GM12878 (cell line): Measurements from ENCODE around the gene GLRX5. TPM values are rescaled to one million over a fixed set of nuclear protein-coding genes. Genes with fewer than 3 reads are reported as not detected.

Source experiments
- CBX3 ChIP-seq: fragments of 200-600 bp; sonication (generic); IDR thresholded peaks from 2 replicates; pipeline ENCODE4 v1.6.1; 2016; ENCODE audit warnings: low read depth, borderline replicate concordance
- CBX5 ChIP-seq: sonication (generic); IDR thresholded peaks from 2 replicates; pipeline ENCODE4 v1.6.1; 2016; ENCODE audit warnings: low read depth, moderate library complexity, mild to moderate bottlenecking, inconsistent platforms
- IKZF2 ChIP-seq, 2 experiments: fragments of 450-650 bp; IDR thresholded peaks; 2 replicates each; pipeline ENCODE4 v1.6.1; 2017; ENCODE audit warnings: mild to moderate bottlenecking in 2 of 2, moderate library complexity in 2 of 2
- NR2F1 ChIP-seq: fragments of 450-650 bp; conservative IDR thresholded peaks from 2 replicates; pipeline ENCODE4 v1.6.1; 2017; ENCODE audit warnings: mild to moderate bottlenecking
- SRF ChIP-seq, 2 experiments: IDR thresholded peaks; 2 replicates each; pipeline ENCODE4 v1.6.1; 2011; ENCODE audit warnings: low read depth in 2 of 2, low read length in 2 of 2, mild to moderate bottlenecking in 1 of 2, moderate library complexity in 1 of 2
- ZBTB4 ChIP-seq: fragments of 450-650 bp; formaldehyde crosslinking; IDR thresholded peaks from 2 replicates; pipeline ENCODE4 v1.4.0; 2022; ENCODE audit warnings: mild to moderate bottlenecking, moderate library complexity
- polyA plus RNA-seq, 11 experiments: library from polyadenylated mRNA; depleted of rRNA in 4 of 11; unstranded in 6 of 11; stranded (reverse) in 5 of 11; fragments of >200 nt; fragmentation: Nextera tagmentation in 4 of 11; fragmentation: Illumina TruSeq in 1 of 11; extraction: Ambion mirVana in 4 of 11; extraction: Trizol in 1 of 11; gene quantifications; 1 replicate in 1 of 11; 2 replicates in 10 of 11; pipeline versions ENCODE4 v1.2.1 to v1.2.3, GENCODE V29; 2011 to 2016; ENCODE audit warnings: inconsistent platforms in 2 of 11, missing spikeins in 2 of 11, low read depth in 1 of 11
- total RNA-seq, 4 experiments: library from RNA; depleted of rRNA in 3 of 4; stranded (reverse); fragments of >200 nt in 3 of 4; fragmentation: Illumina TruSeq in 1 of 4; extraction: Trizol in 1 of 4; gene quantifications; 2 replicates each; pipeline versions ENCODE4 v1.2.1 to v1.2.3, GENCODE V29; 2013 to 2021
- TF ChIP-seq, protein P1 (sequence below): fragments of 450-650 bp; IDR thresholded peaks from 2 replicates; pipeline ENCODE4 v1.6.1; 2018; ENCODE audit warnings: borderline replicate concordance, mild to moderate bottlenecking; ENCODE audit not compliant: partially characterized antibody

Gene GLRX5
- total and polyA plus RNA-seq, 10 of the 15 experiments (the other 5 are each of a cell fraction or from before 2014, with no cell fraction given), result 12.8 to 139 (median 55.4) TPM

- TF ChIP-seq, protein P1, sequence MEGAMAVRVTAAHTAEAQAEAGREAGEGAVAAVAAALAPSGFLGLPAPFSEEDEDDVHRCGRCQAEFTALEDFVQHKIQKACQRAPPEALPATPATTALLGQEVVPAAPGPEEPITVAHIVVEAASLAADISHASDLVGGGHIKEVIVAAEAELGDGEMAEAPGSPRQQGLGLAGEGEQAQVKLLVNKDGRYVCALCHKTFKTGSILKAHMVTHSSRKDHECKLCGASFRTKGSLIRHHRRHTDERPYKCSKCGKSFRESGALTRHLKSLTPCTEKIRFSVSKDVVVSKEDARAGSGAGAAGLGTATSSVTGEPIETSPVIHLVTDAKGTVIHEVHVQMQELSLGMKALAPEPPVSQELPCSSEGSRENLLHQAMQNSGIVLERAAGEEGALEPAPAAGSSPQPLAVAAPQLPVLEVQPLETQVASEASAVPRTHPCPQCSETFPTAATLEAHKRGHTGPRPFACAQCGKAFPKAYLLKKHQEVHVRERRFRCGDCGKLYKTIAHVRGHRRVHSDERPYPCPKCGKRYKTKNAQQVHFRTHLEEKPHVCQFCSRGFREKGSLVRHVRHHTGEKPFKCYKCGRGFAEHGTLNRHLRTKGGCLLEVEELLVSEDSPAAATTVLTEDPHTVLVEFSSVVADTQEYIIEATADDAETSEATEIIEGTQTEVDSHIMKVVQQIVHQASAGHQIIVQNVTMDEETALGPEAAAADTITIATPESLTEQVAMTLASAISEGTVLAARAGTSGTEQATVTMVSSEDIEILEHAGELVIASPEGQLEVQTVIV, result no peak
- no peak for TF ChIP-seq NR2F1
- TF ChIP-seq CBX3, result no peak
- no peak for TF ChIP-seq IKZF2 (IDR thresholded peaks at IDR 0.05)
- no peak for TF ChIP-seq ZBTB4 (CRISPR knock-in tag)
- TF ChIP-seq SRF (IDR thresholded peaks at IDR 0.05; ENCODE audit: low read depth in 2 of 2, low read length in 2 of 2), result no peak
- TF ChIP-seq CBX5, result no peak
Measured at GRCh38 chr14:95522116-95522515, 12.7 kb upstream of the GLRX5 start (continued).
